Upper lobe of left lung (tissue), 4 donors: ENCODE results near the gene LRP8.

Experiments
- POLR2AphosphoS5 ChIP-seq, 2 donors: sonication (generic); formaldehyde crosslinking; IDR thresholded peaks; one replicate each; pipeline ENCODE4 v1.5.1; 2017; ENCODE audit warnings: antibody characterized with exemption in 2 of 2
- TF ChIP-seq, protein P1 (sequence below), 6 experiments: fragments of 450-650 bp in 4 of 6; fragments of 200-600 bp in 2 of 6; sonication (generic) in 2 of 6; IDR thresholded peaks; one replicate each; pipeline ENCODE4 v1.5.1; 2016 to 2019; ENCODE audit warnings: antibody characterized with exemption in 6 of 6

DNA sequence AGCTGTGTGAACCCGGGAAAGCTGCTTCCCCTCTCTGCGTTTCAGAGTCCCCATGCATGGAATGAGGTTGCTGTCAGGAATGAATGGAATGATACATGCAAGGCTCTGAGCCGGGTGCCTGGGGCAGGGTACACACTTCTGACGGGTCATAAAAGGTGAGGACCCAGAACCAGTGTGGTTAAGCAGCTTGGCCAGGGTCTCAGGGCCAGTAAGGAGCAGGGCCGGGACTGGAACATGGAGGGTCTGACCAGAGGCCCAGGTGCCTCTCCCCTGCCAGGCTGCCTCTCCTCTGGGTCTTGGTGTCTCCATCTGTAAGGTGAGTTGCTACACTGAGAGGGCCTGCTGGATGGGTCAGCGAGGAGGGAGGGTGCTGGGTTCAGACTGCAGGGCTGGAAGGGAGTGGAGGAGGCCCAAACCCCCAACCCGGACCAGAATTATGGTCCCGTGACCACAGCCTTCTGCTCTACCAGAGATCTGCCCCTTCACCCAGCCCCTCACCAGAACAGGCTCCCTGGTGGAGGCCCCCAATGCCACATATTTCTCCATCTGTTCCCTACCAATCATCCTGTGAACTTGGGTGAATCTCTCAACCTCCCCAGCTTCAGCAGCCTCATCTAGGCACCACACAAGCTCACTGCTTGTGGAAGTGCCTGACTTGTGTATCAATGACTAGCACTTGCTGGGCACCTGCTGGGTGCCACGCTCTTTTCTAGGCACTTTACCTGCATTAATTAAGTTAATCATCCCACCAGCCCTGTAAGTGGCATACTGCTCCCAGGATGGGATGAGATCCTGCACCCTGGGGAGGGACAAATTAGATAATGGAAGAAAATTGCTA lies 16.2 kb upstream of the LRP8 start:
- TF ChIP-seq, protein P1, sequence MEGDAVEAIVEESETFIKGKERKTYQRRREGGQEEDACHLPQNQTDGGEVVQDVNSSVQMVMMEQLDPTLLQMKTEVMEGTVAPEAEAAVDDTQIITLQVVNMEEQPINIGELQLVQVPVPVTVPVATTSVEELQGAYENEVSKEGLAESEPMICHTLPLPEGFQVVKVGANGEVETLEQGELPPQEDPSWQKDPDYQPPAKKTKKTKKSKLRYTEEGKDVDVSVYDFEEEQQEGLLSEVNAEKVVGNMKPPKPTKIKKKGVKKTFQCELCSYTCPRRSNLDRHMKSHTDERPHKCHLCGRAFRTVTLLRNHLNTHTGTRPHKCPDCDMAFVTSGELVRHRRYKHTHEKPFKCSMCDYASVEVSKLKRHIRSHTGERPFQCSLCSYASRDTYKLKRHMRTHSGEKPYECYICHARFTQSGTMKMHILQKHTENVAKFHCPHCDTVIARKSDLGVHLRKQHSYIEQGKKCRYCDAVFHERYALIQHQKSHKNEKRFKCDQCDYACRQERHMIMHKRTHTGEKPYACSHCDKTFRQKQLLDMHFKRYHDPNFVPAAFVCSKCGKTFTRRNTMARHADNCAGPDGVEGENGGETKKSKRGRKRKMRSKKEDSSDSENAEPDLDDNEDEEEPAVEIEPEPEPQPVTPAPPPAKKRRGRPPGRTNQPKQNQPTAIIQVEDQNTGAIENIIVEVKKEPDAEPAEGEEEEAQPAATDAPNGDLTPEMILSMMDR (IDR thresholded peaks at IDR 0.05): no peak
- TF ChIP-seq POLR2AphosphoS5 (IDR thresholded peaks at IDR 0.05): no peak
